GM21381 (cell line): ENCODE results near the gene RIF1.

Source experiments
- ATAC-seq: cut with Tn5 transposase; IDR thresholded peaks from one replicate; pipeline ENCODE4 v1.9.1; 2021; ENCODE audit warnings: mild to moderate bottlenecking, moderate library complexity; ENCODE audit not compliant: unreplicated experiment

RIF1 gene, protein sequence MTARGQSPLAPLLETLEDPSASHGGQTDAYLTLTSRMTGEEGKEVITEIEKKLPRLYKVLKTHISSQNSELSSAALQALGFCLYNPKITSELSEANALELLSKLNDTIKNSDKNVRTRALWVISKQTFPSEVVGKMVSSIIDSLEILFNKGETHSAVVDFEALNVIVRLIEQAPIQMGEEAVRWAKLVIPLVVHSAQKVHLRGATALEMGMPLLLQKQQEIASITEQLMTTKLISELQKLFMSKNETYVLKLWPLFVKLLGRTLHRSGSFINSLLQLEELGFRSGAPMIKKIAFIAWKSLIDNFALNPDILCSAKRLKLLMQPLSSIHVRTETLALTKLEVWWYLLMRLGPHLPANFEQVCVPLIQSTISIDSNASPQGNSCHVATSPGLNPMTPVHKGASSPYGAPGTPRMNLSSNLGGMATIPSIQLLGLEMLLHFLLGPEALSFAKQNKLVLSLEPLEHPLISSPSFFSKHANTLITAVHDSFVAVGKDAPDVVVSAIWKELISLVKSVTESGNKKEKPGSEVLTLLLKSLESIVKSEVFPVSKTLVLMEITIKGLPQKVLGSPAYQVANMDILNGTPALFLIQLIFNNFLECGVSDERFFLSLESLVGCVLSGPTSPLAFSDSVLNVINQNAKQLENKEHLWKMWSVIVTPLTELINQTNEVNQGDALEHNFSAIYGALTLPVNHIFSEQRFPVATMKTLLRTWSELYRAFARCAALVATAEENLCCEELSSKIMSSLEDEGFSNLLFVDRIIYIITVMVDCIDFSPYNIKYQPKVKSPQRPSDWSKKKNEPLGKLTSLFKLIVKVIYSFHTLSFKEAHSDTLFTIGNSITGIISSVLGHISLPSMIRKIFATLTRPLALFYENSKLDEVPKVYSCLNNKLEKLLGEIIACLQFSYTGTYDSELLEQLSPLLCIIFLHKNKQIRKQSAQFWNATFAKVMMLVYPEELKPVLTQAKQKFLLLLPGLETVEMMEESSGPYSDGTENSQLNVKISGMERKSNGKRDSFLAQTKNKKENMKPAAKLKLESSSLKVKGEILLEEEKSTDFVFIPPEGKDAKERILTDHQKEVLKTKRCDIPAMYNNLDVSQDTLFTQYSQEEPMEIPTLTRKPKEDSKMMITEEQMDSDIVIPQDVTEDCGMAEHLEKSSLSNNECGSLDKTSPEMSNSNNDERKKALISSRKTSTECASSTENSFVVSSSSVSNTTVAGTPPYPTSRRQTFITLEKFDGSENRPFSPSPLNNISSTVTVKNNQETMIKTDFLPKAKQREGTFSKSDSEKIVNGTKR (N-terminal part only)

GRCh38 chr2:151409601-151410484 lies at the start of gene RIF1:
TSS of gene RIF1 (plus strand) at chr2:151409902. CDS start at chr2:151410424, 522 bp downstream.
- peak; percentile 93 for ATAC-seq

- no peak for ATAC-seq
These were observed 47.9 kb upstream of the RIF1 start for GRCh38 chr2:151361674-151362370.

DNA sequence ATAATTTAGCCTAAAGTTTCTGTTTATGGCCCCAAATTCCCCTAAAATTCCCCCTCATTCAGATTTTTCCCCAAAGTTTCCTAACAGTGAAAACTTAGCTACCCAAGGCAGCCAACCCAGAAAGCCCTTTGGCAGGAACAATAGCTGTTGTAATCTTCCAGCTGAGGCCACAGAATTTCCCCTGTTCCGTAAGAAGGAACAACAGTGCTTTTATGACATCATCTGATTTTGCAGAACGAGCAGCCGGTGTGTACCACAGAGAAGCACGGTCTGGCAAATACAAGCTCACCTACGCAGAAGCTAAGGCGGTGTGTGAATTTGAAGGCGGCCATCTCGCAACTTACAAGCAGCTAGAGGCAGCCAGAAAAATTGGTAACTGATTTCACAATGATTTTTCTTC lies 46.0 kb upstream of the RIF1 start:
- no peak for ATAC-seq

DNA sequence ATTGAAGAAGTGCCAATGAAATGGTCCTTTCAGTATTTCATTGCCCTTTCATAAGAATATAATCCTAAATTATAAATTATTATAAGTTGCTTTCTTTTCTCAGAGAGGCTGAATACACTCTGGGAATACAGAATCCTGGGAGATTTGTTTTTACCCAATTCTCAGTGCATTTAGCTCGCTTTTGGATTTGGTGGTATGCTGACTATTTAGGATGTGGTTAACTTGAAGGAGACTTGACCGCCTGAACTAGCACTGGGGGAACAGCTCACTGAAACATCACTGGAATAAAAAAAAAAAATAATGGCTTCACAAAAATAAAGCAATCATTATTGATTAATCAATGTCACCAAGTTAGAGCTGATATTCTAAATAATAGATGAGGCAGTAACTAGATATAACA lies 42.1 kb upstream of the RIF1 start:
- no peak for ATAC-seq

DNA sequence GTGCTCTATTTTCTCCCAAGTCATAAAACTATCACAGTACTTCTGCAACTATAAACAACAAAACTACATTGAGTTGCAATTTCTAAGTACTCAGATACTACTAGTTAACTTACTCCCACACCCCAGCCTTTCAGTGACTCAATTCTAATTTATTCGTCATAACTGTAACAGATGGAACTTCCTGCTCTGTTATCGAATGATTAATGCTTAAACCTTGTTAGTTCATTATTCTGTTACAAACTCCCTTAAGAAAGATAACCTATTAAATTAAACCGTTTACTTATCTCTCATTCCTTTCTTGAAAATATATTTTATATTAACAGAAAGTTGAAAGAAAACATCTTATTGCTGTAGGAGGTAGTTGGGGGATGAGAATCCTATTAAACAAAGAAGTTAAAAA lies 35.3 kb upstream of the RIF1 start:
- peak; percentile 97 for ATAC-seq

- ATAC-seq, result no peak
These were observed 30.5 kb upstream of the RIF1 start for GRCh38 chr2:151379169-151379568.

DNA sequence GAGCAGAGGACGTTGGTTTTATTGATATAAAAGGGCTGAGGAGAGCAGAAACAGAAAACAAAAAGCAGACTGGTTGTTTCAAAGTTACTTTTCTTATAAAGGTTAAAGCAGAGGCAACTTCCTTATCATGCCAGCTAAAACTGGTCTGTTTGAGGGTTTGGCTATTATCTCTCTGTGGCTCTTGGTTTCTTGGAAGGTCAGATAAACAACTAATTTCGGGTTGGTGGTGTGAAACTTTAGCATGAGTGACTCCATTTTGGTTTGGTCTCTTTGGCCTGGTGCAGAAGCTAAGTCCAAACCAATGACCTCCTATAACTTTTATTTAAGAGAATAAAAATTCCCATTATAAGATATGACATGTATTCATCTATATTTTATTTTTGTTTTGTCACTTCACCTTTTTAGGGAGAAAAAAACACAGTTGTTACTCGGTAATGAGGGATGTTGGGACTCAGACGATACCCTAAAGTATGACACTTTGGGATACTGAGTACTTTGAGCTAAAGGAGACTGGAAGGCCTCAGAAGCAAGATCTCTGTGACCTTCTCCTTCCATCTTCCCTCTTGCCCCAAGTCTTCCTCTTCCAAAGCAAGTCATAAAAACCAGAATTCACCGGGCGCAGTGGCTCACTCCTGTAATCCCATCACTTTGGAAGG lies 29.0 kb upstream of the RIF1 start:
- ATAC-seq, result no peak

- ATAC-seq, result no peak
These were observed 28.4 kb upstream of the RIF1 start for GRCh38 chr2:151381266-151381665.

DNA sequence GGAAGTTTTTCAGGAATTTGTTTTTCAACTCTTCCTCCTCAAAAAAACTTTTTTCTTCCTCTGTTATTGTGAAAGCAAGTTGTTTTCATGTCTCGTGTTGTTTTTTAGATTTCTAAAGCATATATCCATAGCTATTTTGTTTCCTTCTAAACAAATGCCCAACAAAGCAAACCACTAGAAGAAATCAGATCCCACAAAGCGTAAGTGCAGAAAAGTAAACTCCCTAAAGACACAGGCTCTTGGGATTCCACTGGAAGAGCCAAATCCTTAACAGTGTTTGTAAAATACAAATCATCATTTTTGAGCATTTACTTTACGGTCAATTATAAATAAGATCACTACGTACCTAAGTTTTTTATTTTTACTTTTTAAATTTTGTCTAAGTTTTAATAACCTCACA lies 21.7 kb upstream of the RIF1 start:
- no peak for ATAC-seq

- ATAC-seq, result no peak
These were observed 18.3 kb upstream of the RIF1 start for GRCh38 chr2:151391436-151391835.

DNA sequence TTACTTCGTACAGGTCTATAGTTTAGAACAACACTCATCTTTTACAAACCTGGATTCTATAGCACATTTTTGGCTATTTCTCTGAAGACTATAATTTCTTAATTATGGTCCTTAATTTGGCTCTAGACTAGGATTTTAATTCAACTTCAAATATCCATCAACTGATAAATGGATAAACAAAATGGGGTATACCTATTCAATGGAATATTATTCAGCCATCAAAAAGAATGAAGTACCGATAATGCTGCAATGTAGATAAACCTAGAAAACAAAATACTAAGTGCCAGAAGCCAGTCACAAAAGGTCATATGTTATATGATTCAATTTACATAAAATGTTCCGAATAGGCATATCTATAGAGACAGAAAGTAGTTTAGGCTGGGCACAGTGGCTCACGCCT lies 15.2 kb upstream of the RIF1 start:
- ATAC-seq, result no peak

- ATAC-seq, result no peak
These were observed 14.0 kb upstream of the RIF1 start for GRCh38 chr2:151395509-151396374.

DNA sequence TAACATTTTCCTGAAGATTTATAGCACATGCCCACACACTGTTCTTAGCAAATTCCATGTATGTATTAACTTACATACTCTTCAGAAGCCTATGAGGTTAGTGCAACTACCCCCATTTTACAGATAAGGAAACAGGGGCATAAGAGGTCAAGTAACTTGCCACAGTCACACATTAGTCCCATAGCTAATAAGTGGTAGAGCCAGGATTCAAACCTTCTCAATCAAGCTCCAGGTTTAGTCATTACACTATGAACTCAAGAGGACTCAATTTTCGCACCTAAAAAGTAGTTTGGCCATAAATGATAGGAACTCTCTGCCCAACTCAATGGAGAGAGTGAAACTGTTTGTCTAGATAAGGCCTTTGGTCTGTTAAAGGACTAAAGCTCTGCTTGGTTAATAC lies 9.7 kb upstream of the RIF1 start:
- ATAC-seq, result no peak

GRCh38 chr2:151401149-151401548 lies 8.6 kb upstream of the RIF1 start:
- ATAC-seq, result no peak

- no peak for ATAC-seq
These were observed 5.8 kb upstream of the RIF1 start for GRCh38 chr2:151403914-151404313.

- ATAC-seq, result no peak
These were observed 4.3 kb upstream of the RIF1 start for GRCh38 chr2:151405376-151405775.

DNA sequence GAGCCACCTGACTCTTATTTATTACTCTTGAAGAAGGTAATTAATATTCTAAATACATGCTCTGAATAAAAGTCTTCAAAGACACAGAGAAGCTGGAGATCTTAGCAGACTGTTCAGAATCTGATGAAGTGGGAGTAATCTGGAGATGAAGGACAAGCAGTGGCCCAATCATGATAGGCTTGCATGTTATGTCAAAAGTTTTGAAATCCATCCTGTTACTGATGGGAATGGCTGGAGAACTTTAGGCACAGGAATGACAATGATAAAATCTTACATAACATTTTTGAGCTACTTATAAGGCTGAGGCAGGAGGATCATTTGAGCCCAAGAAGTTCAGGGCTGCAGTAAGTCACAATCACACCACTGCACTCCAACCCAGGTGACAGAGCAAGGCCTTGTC lies 2.4 kb upstream of the RIF1 start:
- no peak for ATAC-seq
